Jurkat, Clone E6-1 (cell line): ENCODE data around the gene LTB4R2. TPM values are rescaled to one million over a fixed set of nuclear protein-coding genes. Genes with fewer than 3 reads are reported as not detected.

ENCODE experiments used
- DNase-seq: peaks from one replicate; pipeline ENCODE4 v3.0.0-alpha.2; 2011; ENCODE audit warnings: low read depth, low spot score
- H3K4me3 ChIP-seq: 2 replicates; pipeline ENCODE4 v1.5.1; 2011; ENCODE audit warnings: mild to moderate bottlenecking, low read length, control low read depth, moderate library complexity
- polyA plus RNA-seq: library from polyadenylated mRNA; unstranded; fragments of >200 nt; gene quantifications from one replicate; pipeline ENCODE4 v1.2.1, GENCODE V29; 2012; ENCODE audit warnings: missing spikeins; ENCODE audit not compliant: insufficient read length, insufficient read depth

LTB4R2 gene, protein sequence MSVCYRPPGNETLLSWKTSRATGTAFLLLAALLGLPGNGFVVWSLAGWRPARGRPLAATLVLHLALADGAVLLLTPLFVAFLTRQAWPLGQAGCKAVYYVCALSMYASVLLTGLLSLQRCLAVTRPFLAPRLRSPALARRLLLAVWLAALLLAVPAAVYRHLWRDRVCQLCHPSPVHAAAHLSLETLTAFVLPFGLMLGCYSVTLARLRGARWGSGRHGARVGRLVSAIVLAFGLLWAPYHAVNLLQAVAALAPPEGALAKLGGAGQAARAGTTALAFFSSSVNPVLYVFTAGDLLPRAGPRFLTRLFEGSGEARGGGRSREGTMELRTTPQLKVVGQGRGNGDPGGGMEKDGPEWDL
- polyA plus RNA-seq: 12.5 TPM

DNA sequence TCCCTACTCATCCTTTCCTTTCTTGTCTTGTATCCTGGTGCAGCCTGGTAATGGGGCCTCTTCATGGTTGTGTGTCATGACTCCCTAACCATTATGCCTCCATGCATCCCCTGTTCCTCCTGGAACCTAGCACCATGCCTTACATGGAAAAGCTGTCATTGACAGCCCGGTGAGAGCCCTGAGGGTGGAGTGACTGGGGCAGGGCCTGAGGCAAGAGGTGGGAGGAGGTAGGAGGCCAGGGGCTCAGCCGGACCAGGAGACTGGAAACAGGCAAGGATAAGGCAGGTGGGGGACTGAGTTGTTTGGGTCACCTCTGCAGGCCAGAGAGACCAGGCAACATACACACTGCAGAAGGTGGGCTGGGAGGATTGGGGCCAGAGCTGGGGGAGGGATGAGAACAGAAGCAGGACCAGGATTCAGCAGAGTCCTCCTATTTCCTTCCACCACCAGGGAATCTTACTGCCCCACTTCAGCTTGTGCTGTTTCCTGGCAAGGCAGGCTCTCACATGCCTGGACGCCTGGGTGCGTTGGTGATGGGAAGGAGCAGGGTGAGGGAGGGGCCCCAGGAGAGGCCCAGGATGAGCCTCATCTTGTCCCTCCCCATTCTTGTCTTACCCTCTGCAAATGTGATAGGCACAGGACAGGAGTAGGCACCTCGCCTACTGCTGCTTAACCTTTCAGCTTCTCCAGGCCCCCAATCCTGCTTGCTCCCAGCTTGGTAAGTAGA is at the start of gene LTB4R2:
Gene LTB4R2 (plus strand): TSS at position 603 of the 727 bp plus-strand sequence. CDS start 525 bp downstream, outside the sequence.
- no peak within 1 kb of the TSS for H3K4me3 ChIP-seq
- no peak for DNase-seq

GRCh38 chr14:24260780-24261157 is 49.2 kb upstream of the LTB4R2 start:
- no peak for DNase-seq
- no peak overlapping the region for H3K4me3 ChIP-seq

- H3K4me3 ChIP-seq: no peak overlapping the region
- no peak for DNase-seq
Measured at GRCh38 chr14:24261256-24261968, 48.5 kb upstream of the LTB4R2 start.

DNA sequence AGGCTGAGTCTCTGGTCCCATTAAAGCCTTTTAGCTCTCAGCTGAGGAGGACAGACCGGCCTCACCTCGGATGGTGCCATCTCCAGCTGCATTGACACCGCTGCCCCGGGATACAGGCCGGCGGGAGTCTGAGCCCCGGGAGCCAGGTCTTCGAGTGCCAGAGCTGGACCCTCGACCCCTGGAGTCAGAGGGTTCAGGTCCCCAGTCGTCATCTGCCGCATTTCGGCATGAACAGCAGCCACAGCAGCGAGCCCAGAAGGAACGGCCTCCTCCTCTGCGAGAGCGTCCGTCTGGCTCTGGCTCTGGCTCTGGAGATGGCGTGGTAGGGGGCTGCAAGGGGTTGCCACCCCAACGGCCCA is 48.0 kb upstream of the LTB4R2 start:
- DNase-seq: no peak

GRCh38 chr14:24262821-24263733 is 46.9 kb upstream of the LTB4R2 start, which contains the start of gene TGM1:
TSS of gene TGM1 (minus strand) at chr14:24263177. CDS start at chr14:24262352, 825 bp downstream.
- DNase-seq: no peak
- no peak within 1 kb of the TSS for H3K4me3 ChIP-seq

More for the DNA sequence above, 48.0 kb upstream of the LTB4R2 start:
- H3K4me3 ChIP-seq: no peak overlapping the region

DNA sequence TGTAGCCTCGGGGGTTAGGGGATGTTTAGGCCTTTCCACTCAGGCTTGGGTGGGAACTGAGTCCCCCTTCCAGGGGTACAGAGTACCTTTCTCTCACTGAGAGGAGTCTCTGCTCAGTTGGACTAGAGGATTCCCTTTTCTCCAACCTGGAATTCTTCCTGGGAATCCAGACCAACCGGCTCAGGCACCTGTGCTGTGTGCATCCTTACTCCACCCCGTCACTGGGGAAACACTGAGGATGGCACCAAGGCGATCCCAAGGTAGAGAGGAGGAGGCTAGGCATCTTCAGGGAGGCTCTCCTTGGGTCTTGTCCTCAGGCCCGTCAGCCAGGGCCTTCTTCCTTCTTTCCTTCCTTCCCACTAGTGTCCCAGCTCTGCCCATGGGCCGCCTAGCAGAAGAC is 46.1 kb upstream of the LTB4R2 start:
- DNase-seq: no peak
- H3K4me3 ChIP-seq: no peak overlapping the region

DNA sequence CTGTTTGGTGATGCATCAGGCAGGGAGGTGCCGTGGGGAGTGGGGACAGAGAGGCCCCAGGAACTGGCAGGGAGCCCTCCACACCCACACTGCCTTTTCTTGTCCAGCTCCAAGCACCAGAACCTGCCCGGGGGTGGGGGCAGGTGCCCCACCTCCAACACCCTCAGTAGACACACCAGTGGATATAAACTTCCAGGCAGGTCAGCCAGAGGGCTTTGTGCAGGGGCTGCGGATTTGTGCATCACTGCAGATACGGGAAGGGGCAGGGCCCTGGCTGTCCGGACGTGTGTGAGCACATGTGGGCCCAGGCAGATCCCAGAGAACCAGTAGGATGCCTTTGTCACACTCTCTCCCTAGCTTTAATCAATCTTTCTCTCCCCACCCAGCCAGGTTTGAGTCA is 45.6 kb upstream of the LTB4R2 start:
- DNase-seq: no peak
- H3K4me3 ChIP-seq: no peak overlapping the region

DNA sequence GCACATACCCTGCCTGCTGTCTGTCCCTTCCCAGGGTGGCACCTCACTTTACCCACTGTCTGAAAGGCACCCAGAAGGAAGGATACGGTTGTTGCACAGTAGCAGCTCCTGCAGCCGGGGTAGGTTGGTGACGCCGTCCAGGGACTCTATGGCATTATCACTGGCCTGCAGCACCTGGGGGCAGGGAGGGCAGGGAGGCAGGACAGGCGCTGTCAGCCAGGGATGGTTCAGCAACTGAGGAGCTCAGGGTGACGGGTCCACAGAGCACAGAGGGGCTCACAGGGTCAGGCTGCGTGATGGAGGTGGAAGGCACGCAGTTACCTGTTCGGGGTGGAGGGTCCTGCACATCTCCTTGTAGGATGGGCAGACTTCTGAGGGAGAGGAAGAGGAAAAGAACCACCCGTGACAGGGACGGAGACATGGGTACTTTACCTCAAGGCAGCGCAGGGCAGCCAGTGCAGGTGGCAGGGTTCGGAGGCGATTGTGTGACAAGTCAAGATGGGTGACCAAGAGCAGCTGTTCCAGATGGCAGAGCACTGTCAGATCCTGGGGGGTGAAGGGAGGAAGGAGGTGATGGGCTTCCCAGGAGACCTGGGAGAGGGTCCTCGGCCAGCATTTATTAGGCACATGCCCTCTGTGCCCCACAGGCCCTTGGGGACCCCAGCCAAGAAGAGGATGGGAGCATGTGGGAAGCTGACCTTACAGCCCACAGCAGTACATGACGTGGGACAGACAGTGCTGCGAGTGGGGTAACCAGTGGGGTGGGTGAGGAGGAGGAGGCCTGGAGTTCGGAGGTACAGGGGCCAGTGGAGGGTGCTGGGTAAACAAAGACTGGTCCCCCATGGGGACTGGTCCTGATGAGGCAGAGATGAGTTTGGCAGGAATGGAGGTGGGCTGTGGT is 43.3 kb upstream of the LTB4R2 start:
- DNase-seq: no peak
- H3K4me3 ChIP-seq: no peak overlapping the region

DNA sequence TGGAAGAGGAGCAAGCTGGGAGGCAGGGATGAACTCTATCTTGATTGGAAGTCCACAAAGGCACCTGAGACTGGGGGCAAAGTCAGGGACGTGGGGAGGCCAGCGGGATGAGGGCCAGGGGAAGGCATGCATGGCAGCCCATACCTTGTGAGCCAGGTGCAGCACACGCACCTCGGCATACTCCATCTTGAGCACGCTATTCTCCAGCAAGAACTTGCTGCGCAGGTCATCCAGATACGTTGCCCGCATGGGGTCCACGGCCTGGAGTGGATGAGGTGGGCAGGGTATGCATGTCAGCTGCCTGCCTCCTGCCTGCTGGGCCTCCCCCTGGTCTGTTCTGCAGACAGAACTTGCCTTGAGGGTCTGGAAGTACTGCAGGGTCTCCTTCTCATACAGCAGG is 42.4 kb upstream of the LTB4R2 start:
- no peak for DNase-seq
- no peak overlapping the region for H3K4me3 ChIP-seq

- no peak overlapping the region for H3K4me3 ChIP-seq
- DNase-seq: no peak
Measured at GRCh38 chr14:24268225-24268624, 41.7 kb upstream of the LTB4R2 start.

DNA sequence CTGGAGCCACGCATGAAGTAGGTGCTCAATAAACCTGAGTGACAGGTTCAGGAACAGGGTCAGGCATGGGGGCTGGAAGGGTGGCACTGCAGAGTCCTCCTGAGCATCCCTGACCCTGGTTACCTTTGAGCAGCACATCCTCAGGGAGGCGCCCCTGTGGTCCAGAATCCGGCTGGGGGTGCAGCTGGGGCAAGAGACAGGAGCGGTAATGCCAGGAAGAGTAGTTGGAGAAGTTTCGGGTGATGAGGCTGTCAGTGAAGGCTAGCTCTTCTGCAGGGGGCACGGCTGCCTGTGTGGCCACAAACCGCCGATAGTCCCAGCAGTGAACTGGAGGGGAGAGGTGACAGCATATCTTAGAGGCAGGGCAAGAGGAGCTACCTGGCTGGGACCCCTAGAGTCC is 40.6 kb upstream of the LTB4R2 start:
- H3K4me3 ChIP-seq: no peak overlapping the region
- no peak for DNase-seq

DNA sequence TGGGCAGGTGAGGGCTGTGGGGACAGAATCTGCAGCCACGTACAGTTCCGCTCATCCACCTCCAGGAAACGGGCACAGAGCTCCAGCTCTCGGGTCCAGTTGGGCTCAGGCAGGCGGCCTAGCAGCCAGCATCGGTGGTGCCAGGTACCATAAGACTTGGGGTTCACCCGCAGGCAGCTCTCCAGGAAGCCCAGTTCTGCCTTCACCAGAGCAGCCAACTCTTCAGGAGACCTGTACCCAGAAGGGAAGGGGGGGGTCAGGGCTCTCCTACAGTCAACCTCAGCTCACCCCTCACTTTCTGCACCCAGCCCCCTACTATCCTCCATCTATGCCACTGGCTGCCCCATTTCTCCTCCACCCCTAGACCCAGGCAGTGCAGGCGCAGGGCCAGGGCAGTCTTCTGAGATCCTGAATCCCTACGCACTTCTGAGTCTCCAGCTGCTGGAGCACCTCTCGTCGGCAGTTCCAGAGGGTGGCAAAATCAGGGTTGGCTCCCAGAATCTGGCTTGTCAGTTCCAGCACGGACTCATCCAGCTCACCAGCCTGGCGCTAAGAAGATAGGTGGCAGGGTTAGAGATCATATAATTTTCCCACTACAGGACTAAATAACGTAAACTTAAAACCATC is 39.9 kb upstream of the LTB4R2 start:
- DNase-seq: no peak
- H3K4me3 ChIP-seq: no peak overlapping the region

GRCh38 chr14:24270537-24271133 is 39.3 kb upstream of the LTB4R2 start:
- H3K4me3 ChIP-seq: peak overlapping the region; percentile 74
- DNase-seq: no peak

DNA sequence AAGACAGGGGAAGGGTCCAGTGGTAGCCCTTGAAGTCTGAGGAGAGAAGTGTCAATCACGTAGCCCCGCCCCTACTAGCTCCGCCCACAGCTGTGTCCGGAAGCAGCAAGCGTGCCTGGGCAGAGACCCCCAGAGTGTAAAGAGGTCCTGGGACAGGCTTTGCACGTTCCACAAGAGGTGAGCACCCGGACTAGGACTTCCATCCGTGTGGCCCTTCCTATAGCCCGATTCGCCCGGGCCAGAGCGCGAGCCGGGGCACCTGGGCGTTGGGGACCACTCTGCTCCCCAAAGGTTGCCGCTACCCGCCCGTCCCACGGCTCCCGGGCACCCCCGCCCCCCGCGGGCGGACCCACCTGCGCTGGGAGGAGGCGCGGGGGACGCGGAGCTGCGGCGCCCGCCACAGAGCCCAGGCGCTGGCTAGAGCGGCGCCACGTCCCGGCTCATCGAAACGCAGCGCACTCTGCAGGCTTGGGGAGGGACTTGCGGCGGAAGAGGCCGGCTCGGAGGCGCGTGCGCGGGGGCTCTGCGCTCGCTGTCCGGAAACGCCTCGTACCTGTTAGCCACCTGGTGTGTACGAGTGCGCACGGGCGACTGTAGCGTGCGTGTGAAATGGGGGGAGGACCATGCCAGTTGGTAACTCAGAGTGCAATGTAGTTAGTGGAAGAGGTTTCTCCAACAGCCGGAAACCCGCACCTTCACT is 38.7 kb upstream of the LTB4R2 start, which contains the start of gene RABGGTA:
Gene RABGGTA (minus strand): TSS at position 464 of the 700 bp plus-strand sequence. CDS start 482 bp downstream, outside the sequence.
- peak; percentile 89 for DNase-seq
- H3K4me3 ChIP-seq: peak within 1 kb of the TSS; percentile 74

- no peak for DNase-seq
- H3K4me3 ChIP-seq: peak overlapping the region; percentile 74
Measured at GRCh38 chr14:24271834-24272263, 38.1 kb upstream of the LTB4R2 start.

DNA sequence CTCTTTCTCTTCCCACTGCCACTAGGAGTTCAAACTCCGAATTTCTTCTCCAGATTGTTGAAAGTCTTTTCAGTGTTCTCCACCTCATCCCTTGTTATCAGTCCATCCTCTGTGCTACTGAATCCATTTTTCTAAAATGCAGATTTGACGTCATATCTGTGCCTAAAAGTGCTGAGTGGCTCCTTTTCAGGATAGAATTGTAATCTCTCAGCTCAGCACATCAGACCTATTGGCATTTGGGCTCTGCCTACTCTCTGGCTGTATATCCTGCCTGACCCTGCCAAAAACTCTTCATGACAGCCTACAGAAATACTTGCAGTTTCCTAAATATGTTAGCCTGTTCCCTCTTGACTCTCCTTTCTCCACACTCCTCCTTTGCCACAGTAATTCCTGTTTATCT is 37.5 kb upstream of the LTB4R2 start:
- DNase-seq: no peak
- H3K4me3 ChIP-seq: no peak overlapping the region
